Motor neuron (in vitro differentiated cells): ENCODE results near the gene KRT84. TPM values are rescaled to one million over a fixed set of nuclear protein-coding genes. Genes with fewer than 3 reads are reported as not detected.
"Not testable (repeated sequence)": the region's sequence is repeated elsewhere in the genome, so short reads cannot be mapped to it uniquely, and the experiment has no call there.

Source experiments
- ATAC-seq, 8 experiments: fragments of 200-7000 bp; cut with Tn5 transposase; replicated peaks in 6 of 8; 2 replicates each; pipeline ENCODE4 v1.8.0; 2021; ENCODE audit warnings: mild to moderate bottlenecking in 8 of 8, moderate library complexity in 8 of 8
- H3K27ac ChIP-seq, 2 donors: fragments of 250-450 bp; sonication (Bioruptor Pico); 2 replicates each; pipeline ENCODE4 v1.9.0; 2021; ENCODE audit warnings: antibody characterized with exemption in 2 of 2, mild to moderate bottlenecking in 2 of 2, moderate library complexity in 1 of 2
- H3K4me1 ChIP-seq, 2 donors: fragments of 250-450 bp; sonication (Bioruptor Pico); replicated peaks in 1 of 2; 2 replicates each; pipeline ENCODE4 v1.6.1; 2021; ENCODE audit warnings: antibody characterized with exemption in 2 of 2, mild to moderate bottlenecking in 2 of 2, moderate library complexity in 1 of 2
- H3K4me3 ChIP-seq, 5 donors: fragments of 250-450 bp; sonication (Bioruptor Pico); 2 replicates each; pipeline ENCODE4 v1.9.0; 2021; ENCODE audit warnings: antibody characterized with exemption in 5 of 5, mild to moderate bottlenecking in 5 of 5, moderate library complexity in 4 of 5
- WGBS, 10 experiments: fragments of 450-650 bp; shearing (Covaris generic); methylation state at CpG; one replicate each; pipeline ENCODE4 v1.0.0; 2022; 5-methylcytosine and 5-hydroxymethylcytosine counted together
- in situ Hi-C, 9 experiments: fragments of 400-800 bp; cut with MboI; loops; one replicate each; pipeline ENCODE4 v1.15.0; 2021; ENCODE audit warnings: low sequenced_read_pairs in 9 of 9, low pct_unique_long_range_greater_than_20kb in 2 of 9; ENCODE audit not compliant: unreplicated experiment in 9 of 9
- total RNA-seq, 8 experiments: library from RNA; unstranded; fragments of 300-600 nt; gene quantifications; 2 replicates each; pipeline versions ENCODE4 v1.2.3 to v1.2.4, GENCODE V29; 2022

KRT84 gene
- total RNA-seq, 8 experiments from 2014 or later = 0.13 to 0.24 (median 0.14) TPM; not detected in 4

DNA sequence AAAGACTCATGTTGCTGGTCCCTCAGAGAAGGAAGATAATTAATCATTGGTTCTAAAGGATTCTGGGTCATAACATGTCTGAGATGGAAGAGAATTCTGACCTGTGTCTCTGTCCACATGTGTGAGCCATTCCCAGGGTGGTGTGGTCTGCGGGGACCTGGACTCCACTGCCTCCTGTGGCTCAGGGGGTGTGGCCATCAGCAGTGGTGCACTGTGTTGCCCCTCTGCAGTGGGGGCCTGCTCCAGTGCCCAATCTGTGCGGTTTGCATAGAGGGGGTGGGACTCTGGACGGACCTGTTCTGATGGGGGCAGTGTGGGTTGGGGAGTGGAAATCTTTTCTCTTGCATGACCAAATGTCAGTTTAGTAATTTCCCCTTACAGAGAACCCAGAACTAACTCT, 31.7 kb downstream of the KRT84 start:
- in situ Hi-C loops = loop anchor here in 1 of 9 experiments (25.0 kb wide), 2 partner anchors 534 to 634 kb away; no protein-coding TSS in a partner anchor
- Histone ChIP-seq H3K4me1 (no peaks in the 10 kb centered on the region), H3K4me3 (no peak overlapping the region), H3K27ac (no peak overlapping the region)
- ATAC-seq = no peak
- WGBS, 10 experiments = 50 to 80% (median 50%) methylated on average over 1 to 3 of the region's 3 CpGs; no CpG with 5 or more reads in 7 of the 10 experiments

DNA sequence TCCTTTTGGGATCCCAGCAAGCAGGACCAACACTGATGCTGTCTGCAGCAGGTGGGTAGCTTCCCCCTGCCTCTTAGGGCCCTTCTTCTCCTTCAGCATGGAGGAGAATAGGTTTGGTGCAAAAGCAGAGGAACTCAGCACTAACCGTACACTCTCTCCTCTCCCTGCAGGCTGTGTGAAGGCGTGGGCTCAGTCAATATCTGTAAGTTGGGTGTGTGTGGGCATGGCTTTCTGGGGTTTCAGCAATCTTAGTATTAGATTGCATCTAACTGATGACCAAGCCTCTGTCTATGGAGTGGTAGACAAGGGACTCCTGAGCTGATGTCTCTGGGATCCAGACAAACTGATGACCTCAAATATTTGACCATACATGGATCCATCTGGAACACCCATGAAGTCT, 32.5 kb downstream of the KRT84 start:
- no peak for ATAC-seq
- 0 to 80% (median 53%) methylated on average over 1 to 2 of the region's 2 CpGs; no CpG with 5 or more reads in 6 of the 10 experiments for WGBS, 10 experiments
- Histone ChIP-seq H3K27ac (no peak overlapping the region), H3K4me3 (no peak overlapping the region), H3K4me1 (no peaks in the 10 kb centered on the region)
- in situ Hi-C loops = loop anchor here in 1 of 9 experiments (25.0 kb wide), 2 partner anchors 534 to 634 kb away; no protein-coding TSS in a partner anchor

DNA sequence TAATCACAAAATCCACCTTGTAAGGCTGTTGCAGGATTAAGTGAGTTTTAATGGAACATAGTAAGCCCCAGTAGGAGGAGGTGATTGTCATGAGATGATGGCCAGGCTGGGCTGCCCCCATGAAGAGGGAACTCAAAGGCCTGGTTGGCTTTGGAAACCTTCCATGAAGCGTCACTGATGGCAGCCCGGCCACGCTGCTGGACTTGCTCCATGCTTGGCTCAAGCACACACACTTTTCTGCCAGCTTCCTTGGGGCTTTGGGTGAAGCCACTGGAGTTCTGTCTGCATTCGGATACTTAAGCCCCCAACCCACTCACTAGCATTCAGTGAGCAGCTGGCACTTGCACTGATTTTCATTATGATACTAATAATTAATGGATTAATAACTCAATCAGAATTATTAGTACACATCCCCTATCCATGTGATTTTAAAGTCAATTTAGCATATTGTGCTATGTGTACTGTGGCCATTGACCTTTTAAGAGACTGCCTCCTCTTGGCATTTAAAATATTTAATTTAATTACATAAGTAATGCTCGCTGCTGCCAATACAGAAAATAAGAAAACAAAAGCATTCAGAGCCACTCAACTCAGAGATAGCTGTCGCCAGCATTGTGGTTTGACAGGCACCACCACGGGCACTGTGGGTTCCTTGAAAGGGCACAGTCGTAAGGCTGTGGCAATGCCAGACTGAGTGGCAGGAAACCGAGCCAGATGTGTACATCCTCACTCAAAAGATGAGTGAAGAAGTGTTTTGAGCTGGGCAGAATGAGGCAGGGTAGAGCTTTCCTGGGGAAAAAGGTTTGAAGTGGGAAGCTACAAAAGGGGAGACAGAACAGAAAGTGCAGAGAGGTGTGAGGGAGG, 34.0 kb downstream of the KRT84 start:
- no peak overlapping the region for H3K27ac ChIP-seq
- no peak overlapping the region for H3K4me3 ChIP-seq
- in situ Hi-C loops = loop anchor here in 1 of 9 experiments (25.0 kb wide), 2 partner anchors 536 to 636 kb away; no protein-coding TSS in a partner anchor
- ATAC-seq = no peak
- no peaks in the 10 kb centered on the region for H3K4me1 ChIP-seq
- WGBS, 10 experiments = 6 to 80% (median 62%) methylated on average over 1 to 9 of the region's 9 CpGs; no CpG with 5 or more reads in 2 of the 10 experiments

DNA sequence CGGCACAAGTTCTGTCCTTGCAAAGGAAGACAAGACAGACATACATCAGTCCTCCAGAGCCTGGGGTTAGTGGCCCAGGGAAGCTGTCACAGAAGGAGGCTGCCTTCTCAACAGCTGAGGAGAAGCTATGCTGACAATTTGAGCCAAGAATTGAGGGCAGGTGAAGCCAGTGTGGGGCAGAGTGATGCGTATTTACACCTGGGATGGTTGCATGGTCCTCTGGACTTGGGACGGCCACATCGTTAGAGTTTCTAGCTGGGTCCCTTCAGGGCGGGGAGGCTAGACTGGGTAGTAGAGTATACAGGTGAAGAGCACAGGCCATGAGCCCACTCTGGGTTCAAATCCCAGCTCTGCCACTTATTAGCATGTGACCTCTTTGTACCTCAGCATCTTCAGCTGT, 34.7 kb downstream of the KRT84 start:
- H3K4me1 ChIP-seq = no peaks in the 10 kb centered on the region
- in situ Hi-C loops = loop anchor here in 1 of 9 experiments (25.0 kb wide), 2 partner anchors 537 to 637 kb away; no protein-coding TSS in a partner anchor
- ATAC-seq = no peak
- no peak overlapping the region for H3K27ac ChIP-seq
- no peak overlapping the region for H3K4me3 ChIP-seq
- WGBS, 10 experiments = 70 to 88% (median 79%) methylated on average over 2 to 5 of the region's 5 CpGs; no CpG with 5 or more reads in 4 of the 10 experiments

DNA sequence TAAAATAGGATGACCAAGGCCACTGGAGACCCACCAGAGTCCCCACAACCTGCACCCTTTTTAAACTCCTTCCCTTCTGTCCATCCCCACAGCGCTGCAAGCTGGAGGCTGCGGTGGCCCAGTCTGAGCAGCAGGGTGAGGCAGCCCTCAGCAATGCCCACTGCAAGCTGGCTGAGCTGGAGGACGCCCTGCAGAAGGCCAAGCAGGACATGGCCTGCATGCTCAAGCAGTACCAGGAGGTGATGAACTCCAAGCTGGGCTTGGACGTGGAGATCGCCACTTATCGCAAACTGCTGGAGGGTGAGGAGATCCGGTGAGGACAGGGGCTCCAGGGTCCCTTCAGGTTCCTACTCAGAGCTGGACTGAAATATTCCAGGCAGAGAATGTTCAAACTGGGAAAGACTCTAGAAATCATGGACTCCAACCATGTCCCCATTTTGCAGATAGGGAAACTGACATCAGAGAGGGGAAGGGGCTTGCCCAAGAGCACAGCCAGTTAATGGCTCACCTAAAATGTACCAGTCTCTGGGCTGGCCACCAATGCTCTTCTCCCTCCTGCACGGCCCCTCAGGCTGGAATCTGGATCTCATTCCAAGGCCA, 35.3 kb downstream of the KRT84 start:
- in situ Hi-C loops = loop anchor here in 1 of 9 experiments (25.0 kb wide), 2 partner anchors 537 to 637 kb away; no protein-coding TSS in a partner anchor
- Histone ChIP-seq H3K27ac (no peak overlapping the region), H3K4me3 (no peak overlapping the region), H3K4me1 (no peaks in the 10 kb centered on the region)
- ATAC-seq = no peak
- WGBS, 10 experiments = 51 to 84% (median 74%) methylated on average over 1 to 5 of the region's 8 CpGs; no CpG with 5 or more reads in 3 of the 10 experiments

DNA sequence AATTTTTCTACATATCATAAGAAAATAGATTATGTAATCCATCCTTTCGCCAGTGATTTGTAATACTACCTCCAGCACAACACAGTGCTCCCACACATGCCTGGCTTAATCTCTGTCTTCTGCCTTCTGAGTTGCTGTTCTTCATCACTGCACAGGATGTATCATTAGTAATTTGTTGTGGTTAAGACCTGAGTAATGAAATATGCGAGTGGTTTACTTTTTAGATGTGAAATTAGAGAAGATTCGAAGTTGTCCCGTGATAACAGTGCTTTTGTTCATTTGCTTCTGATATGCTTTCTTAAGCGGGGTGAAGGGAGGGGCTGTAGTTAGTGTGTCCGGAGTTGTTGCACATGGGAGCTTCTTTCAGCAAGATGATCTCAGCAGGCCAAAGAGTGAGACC, 36.3 kb downstream of the KRT84 start:
- Histone ChIP-seq H3K27ac (no peak overlapping the region), H3K4me1 (no peaks in the 10 kb centered on the region), H3K4me3 (no peak overlapping the region)
- 29 to 93% (median 74%) methylated on average over 1 to 6 of the region's 6 CpGs; no CpG with 5 or more reads in 1 of the 10 experiments for WGBS, 10 experiments
- in situ Hi-C loops = no loop called here
- no peak for ATAC-seq

DNA sequence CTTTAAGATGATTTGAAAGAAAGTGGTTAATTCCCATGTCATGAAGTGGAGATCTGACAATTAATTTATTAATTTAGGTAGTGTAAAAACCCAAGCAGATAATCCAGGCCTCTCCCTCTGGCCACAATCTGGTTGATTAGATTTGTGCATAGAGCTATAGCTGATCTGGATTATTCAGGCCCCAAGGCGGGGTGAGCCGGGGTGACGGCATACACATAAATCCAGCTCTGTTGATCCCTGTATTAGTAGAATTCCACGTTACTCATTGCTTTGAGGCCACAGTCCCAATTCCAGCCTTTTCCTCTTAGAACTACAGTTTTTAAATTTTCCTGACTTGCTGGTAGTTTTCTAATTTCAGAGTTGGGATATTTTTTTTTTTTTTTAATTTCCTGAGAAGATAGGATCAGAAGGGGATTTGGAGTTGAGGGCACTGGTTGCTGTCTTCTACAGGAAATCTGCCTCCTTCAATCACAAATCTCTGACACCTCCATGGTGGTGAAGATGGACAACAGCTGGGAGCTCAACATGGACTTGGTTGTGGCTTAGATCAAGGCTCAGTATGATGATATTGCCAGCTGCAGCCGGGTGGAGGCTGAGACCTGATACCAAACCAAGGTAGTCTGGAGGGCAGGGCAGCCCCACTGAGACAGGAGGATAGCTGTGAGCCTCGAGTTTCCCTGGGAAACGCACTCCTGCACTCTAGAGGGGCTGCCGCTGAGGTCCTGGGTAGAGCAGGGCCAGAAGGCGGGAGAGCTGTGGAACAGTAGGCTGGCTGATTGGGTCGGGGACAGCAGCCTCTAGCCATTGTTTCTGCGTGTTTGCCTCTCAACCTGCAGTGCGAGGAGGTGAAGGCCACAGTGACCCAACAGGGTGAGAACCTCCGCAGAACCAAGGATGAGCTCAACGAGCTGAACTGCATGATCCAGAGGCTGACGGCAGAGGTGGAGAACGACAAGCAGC, 37.6 kb downstream of the KRT84 start:
- peak in 4 of 8 experiments; percentile 45 to 93 (median 81) for ATAC-seq
- H3K27ac ChIP-seq = no peak overlapping the region
- no peak overlapping the region for H3K4me3 ChIP-seq
- H3K4me1 ChIP-seq = no peaks in the 10 kb centered on the region
- in situ Hi-C loops = no loop called here
- WGBS, 10 experiments = 10 to 92% (median 54%) methylated on average over 2 to 13 of the region's 16 CpGs; no CpG with 5 or more reads in 2 of the 10 experiments

DNA sequence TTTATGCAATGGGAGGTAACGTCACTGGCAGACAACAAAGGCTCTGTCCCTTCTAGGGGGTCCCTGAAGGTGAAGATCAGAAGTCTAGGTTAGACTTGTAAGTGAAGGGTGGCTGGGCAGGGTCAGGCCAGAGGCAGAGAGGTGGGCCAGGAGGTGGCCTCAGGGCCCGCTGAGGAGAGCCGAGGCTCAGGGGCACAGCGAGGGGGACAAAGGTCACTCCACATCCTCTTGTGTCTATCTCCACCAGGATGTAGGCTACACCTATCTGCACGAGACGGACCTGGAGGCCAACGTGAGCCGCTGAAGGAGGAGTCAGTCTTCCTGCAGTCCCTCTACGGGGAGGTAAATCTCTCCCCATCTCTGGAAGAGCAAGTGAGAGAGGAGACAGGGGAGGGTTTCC, 38.4 kb downstream of the KRT84 start:
- WGBS, 10 experiments = 33 to 100% (median 53%) methylated on average over 1 to 4 of the region's 9 CpGs; no CpG with 5 or more reads in 3 of the 10 experiments
- in situ Hi-C loops = no loop called here
- no peak overlapping the region for H3K27ac ChIP-seq

DNA sequence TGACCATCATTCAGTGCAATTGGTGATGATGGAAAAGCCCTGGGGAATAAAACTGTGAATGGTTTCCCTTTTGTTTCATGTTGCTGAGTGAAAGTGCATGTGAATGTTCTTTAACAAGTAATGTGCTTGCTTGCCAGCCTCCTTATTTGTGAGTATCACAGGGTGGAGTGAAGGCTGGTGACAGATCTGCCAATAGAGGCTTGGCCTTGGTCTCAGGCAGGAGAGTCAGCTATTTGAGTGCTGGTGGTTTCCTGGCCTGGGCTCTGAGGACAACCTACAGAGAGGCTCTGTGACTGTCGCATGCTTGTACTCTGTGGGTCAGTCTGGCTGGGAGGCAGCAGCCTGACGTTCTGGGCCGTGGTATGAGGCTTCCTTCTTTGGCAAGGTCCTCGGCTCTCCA, 38.9 kb downstream of the KRT84 start:
- no peak overlapping the region for H3K4me3 ChIP-seq
- in situ Hi-C loops = no loop called here
- 31 to 74% (median 60%) methylated on average over 1 to 3 of the region's 4 CpGs; no CpG with 5 or more reads in 7 of the 10 experiments for WGBS, 10 experiments
- no peak overlapping the region for H3K27ac ChIP-seq
- peak in 2 of 8 experiments; percentile 33 to 43 for ATAC-seq
- H3K4me1 ChIP-seq = no peaks in the 10 kb centered on the region

More for the DNA sequence above, 38.4 kb downstream of the KRT84 start:
- ATAC-seq = no peak
- Histone ChIP-seq H3K4me3 (no peak overlapping the region), H3K4me1 (no peaks in the 10 kb centered on the region)

DNA sequence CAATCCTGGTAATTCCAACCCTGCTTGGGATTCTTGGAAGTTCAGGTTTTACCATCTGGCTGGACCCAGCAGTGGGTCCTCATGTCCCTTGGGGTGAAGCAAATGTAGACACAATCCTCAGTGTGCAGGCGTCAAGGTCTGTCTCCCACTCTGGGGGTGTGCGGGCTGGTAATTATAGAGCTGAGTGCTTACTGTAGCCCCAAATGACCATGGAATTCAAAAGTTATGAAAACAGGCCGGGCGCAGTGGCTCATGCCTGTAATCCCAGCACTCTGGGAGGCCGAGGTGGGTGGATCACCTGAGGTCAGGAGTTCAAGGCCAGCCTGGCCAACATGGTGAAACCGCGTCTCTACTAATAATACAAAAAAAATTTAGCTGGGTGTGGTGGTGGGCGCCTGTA, 40.4 kb downstream of the KRT84 start:
- in situ Hi-C loops, H3K4me3 ChIP-seq, ATAC-seq, H3K27ac ChIP-seq, H3K4me1 ChIP-seq: not testable (repeated sequence)
- 60 to 100% (median 81%) methylated on average over 1 to 7 of the region's 8 CpGs; no CpG with 5 or more reads in 4 of the 10 experiments for WGBS, 10 experiments

DNA sequence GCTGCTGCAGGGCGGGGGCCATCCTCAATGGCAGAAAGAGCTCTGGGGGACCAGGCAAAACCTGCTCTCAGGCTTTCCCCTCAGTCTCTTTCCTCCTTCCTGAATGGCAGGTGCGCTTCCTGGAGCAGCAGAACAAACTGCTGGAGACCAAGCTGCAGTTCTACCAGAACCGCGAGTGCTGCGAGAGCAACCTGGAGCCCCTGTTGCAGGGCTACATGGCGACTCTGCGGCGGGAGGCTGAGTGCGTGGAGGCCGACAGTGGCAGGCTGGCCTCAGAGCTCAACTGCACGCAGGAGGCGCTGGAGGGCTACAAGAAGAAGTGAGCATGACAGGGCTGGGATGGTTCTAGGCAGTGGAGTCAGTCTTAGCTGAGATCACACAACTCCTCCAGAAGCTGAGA, 41.3 kb downstream of the KRT84 start:
- WGBS, 10 experiments = 70 to 100% (median 82%) methylated on average over 1 to 6 of the region's 12 CpGs; no CpG with 5 or more reads in 6 of the 10 experiments
- no peaks in the 10 kb centered on the region for H3K4me1 ChIP-seq
- no peak overlapping the region for H3K27ac ChIP-seq
- no peak for ATAC-seq
- in situ Hi-C loops = no loop called here
- H3K4me3 ChIP-seq = no peak overlapping the region

DNA sequence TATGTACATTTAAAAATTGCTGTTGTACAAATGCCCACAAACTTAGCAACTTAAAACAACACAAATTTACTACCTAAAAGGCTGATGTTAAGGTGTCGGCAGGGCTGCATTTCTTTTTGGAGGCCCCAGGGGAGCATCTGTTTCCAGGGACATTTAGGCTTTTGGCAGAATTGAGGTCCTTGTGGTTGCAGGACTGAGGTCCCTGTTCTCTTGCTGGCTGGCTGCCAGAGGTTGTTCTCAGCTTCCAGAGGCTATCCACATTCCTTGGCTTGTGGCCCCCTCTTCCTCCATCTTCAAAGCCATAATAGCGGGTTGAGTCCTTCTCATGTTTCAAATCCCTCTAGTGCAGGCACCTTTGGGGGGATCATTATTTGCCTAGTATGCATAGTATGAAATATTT, 41.9 kb downstream of the KRT84 start:
- in situ Hi-C loops = no loop called here
- Histone ChIP-seq H3K4me1 (no peaks in the 10 kb centered on the region), H3K4me3 (no peak overlapping the region), H3K27ac (no peak overlapping the region)
- ATAC-seq = no peak
- 29 to 88% (median 68%) methylated on average over 1 to 2 of the region's 2 CpGs; no CpG with 5 or more reads in 6 of the 10 experiments for WGBS, 10 experiments
